Measurements from ENCODE around the gene GATA2. TPM values are rescaled to one million over a fixed set of nuclear protein-coding genes. Genes with fewer than 3 reads are reported as not detected.

GATA2 gene
- total and polyA plus RNA-seq, 2 experiments from 2014 or later = 0.52 to 0.83 TPM

- Histone ChIP-seq H2AFZ (no peak overlapping the region), H3K4me1 (ENCODE audit: insufficient read depth) (peaks cover 12% of the 10 kb centered on the region; the same call in 1 of the 2 replicates), H3K27ac (ENCODE audit: low read depth) (no peak overlapping the region), H3K4me2 (no peak overlapping the region), H3F3A (replicated peaks; ENCODE audit: low read depth) (no peaks in the 10 kb centered on the region), H3K79me2 (replicated peaks; ENCODE audit: insufficient read depth) (no peaks in the 10 kb centered on the region), H3K9me2 (ENCODE audit: insufficient read depth) (no peaks in the 10 kb centered on the region), H3K27me3 (ENCODE audit: insufficient read depth) (peaks cover 66% of the 10 kb centered on the region), H3K4me3 (no peak overlapping the region), H3K36me3 (ENCODE audit: insufficient read depth) (no peaks in the 10 kb centered on the region), H4K20me1 (replicated peaks; ENCODE audit: insufficient read depth) (peaks cover 9% of the 10 kb centered on the region; the same call in 1 of the 2 replicates)
- DNase-seq (ENCODE audit: low spot score) = no peak
- H3K4me1 Mint-ChIP-seq = peaks cover 18% of the 10 kb centered on the region
- peaks cover 62% of the 10 kb centered on the region for H3K27me3 Mint-ChIP-seq (ENCODE audit: insufficient read depth, low read depth, poor library complexity)
- TF ChIP-seq POLR2AphosphoS5 (IDR thresholded peaks at IDR 0.05; ENCODE audit: low read depth) (no peak), REST (IDR thresholded peaks at IDR 0.05; ENCODE audit: unreplicated experiment) (no peak), ZNF462 (CRISPR knock-in tag; IDR thresholded peaks at IDR 0.05) (no peak), NANOG (IDR thresholded peaks at IDR 0.05; ENCODE audit: borderline replicate concordance) (no peak), ETS1 (IDR thresholded peaks at IDR 0.05) (no peak), CTCF (conservative IDR thresholded peaks at IDR 0.05; ENCODE audit: low read depth in 2 of 2) (no peak), JUNB (IDR thresholded peaks at IDR 0.05; ENCODE audit: unreplicated experiment) (no peak)
- ATAC-seq = no peak
- peaks cover 4% of the 10 kb centered on the region; the same call in 1 of the 3 replicates for H3K36me3 Mint-ChIP-seq (ENCODE audit: low read depth)
- no peak overlapping the region for H3K27ac Mint-ChIP-seq
- peak overlapping the region; percentile 44; the same call in 2 of the 3 replicates for H3K4me3 Mint-ChIP-seq
- no peaks in the 10 kb centered on the region for H3K9me3 Mint-ChIP-seq
These were observed 5.2 kb upstream of the GATA2 start for GRCh38 chr3:128498127-128498626.

Measured in GM23338 (cell line).